GM13977 (cell line): ENCODE data around the gene PLAC8L1.

Experiments used
- DNase-seq: peaks from one replicate; pipeline ENCODE4 v3.0.0; 2012; ENCODE audit warnings: low spot score
- in situ Hi-C: fragments of 300-500 bp; cut with MboI; formaldehyde crosslinking; loops from one replicate; pipeline ENCODE4 v1.12.0; 2022; ENCODE audit warnings: low sequenced_read_pairs, low pct_unique_long_range_greater_than_20kb, mixed read lengths, inconsistent platforms; ENCODE audit not compliant: unreplicated experiment
- TF ChIP-seq, protein P1 (sequence below): IDR thresholded peaks from 2 replicates; pipeline ENCODE4 v1.5.1; 2012; ENCODE audit warnings: mild to moderate bottlenecking, control low read depth; ENCODE audit not compliant: insufficient read depth; ENCODE audit errors: extremely low read depth, missing control alignments

The PLAC8L1 gene

DNA sequence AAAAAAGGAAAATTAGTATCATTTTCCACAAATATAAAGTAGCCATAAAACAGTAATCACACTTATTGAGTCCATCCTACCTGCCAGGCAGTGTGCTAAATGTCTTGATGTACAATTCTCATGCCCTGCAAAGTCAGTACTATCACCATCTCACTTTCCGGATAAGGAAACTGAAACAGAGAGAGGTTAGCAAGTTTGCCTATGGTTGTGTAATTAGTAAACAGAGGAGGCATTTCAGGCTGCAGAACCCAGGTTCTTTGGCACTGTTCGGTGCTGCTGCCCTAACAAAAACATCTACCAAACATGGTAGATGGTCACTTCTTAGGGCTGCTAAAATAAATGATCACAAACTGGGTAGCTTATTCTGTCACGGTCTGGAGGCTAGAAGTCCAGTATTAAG is 22.6 kb downstream of the PLAC8L1 start:
- TF ChIP-seq, protein P1, sequence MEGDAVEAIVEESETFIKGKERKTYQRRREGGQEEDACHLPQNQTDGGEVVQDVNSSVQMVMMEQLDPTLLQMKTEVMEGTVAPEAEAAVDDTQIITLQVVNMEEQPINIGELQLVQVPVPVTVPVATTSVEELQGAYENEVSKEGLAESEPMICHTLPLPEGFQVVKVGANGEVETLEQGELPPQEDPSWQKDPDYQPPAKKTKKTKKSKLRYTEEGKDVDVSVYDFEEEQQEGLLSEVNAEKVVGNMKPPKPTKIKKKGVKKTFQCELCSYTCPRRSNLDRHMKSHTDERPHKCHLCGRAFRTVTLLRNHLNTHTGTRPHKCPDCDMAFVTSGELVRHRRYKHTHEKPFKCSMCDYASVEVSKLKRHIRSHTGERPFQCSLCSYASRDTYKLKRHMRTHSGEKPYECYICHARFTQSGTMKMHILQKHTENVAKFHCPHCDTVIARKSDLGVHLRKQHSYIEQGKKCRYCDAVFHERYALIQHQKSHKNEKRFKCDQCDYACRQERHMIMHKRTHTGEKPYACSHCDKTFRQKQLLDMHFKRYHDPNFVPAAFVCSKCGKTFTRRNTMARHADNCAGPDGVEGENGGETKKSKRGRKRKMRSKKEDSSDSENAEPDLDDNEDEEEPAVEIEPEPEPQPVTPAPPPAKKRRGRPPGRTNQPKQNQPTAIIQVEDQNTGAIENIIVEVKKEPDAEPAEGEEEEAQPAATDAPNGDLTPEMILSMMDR, result no peak
- DNase-seq, result peak; percentile 34
- in situ Hi-C loops, result no loop called here

DNA sequence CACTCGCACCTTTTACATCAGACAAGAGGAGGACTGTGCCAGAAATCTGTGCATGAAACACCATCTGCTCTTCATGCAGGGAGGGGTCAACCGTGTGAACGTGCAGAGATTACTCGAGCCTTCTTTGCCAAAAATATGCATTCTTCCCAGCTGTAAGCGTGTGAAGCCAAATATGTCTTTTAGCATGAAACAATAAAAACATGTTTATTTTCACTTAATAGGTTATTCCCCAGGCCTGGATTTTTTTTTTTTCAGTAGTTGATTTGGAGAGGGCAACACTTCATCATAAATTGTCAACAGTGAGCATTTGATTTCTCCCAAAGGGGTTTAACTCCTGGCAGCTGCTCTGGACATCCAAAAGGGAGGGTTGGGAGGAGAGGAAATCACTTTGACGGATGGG is 23.8 kb downstream of the PLAC8L1 start:
- TF ChIP-seq, protein P1, result no peak
- in situ Hi-C loops, result no loop called here

DNA sequence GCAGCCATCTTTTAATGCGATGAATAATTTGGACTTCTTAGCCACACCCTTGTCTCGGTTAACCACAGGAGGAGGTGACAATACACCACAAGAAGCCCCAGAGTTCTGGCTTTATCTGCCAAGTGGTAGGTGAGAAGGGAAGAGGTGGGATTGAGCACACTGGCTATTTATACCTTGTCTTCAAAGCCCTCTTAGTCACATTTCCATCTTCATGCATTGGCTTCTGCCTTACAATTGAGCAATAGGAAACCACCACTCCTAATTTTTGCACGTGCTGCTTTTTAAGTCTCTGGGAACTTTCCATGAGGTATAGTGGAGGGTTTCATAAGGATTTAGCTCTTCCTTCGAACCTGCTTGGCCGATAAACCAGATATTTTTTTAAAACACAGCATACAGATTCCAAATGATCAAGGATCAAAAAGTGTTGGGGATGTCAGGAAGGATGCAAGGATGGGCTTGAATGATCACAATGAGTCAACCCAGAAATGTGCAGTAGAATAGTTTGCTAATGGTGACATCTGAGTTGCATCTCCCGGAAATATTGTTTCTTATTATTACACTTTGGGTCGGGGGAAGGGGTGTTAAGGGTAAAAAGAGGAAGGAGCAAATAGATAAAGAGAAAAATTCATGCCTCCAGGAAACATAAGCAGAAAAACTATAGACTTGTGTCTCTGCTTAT is 25.5 kb downstream of the PLAC8L1 start:
- in situ Hi-C loops, result no loop called here
- TF ChIP-seq, protein P1, result no peak
- DNase-seq, result no peak

More for the DNA sequence above, 23.8 kb downstream of the PLAC8L1 start:
- no peak for DNase-seq

DNA sequence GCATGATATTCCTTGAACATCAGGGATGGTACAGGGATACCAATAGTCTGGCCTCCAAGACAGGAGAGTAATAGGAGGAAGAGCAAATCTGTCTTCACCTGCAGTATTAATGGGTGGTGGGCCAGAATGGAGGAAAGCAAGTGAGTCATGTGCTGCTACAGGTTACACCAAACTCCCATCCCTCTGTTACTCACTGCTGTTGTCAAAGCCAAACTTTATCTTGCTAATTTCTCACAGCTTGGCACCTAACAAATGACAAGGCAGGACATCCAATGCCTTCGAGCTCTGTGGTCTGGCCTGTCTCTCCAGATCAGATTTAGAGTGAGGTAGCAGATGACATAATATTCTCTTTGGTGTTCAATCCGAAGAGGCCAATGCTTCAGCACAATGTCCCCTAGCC is 26.8 kb downstream of the PLAC8L1 start:
- DNase-seq, result no peak
- TF ChIP-seq, protein P1, result no peak
- in situ Hi-C loops, result no loop called here

DNA sequence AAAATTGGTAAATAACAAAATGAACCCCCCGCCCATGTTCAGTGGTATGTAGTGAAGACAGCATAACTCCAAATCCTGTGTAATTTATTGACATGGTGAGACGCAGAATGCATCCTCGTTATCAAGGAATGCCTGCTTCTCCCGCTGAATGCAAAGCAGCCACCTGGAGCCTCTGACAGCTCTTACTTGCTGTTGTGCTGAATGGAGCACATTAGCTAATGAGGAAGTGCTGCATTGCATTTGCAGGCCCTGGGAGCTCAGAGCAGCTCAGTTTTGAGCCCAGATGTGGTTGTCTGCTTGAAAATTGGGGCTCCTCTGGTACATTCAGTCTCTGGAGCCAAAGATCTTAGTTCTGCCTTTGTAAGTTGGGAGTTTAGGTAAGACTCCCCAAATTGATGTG is 28.9 kb downstream of the PLAC8L1 start:
- no peak for DNase-seq
- in situ Hi-C loops, result no loop called here
- TF ChIP-seq, protein P1, result no peak

DNA sequence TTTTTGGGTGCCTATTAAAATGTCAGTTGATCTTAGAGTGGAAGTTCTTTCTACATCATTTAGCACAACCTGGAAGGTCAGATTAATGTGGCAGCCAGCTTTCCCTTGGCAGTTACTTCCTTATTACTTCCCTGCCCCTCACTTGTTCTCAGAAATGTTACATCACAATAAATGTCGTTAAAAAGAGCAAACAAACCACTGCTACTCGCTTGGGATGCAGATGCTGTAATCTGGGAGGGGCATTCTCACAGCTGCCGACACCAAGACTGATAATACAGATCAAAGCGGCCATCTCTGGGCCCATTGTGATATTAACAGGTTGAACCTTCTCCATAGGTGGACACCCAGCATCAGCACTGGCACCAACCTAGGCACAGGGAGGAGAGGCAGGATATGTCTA is 29.3 kb downstream of the PLAC8L1 start:
- in situ Hi-C loops, result no loop called here
- TF ChIP-seq, protein P1, result no peak
- no peak for DNase-seq

DNA sequence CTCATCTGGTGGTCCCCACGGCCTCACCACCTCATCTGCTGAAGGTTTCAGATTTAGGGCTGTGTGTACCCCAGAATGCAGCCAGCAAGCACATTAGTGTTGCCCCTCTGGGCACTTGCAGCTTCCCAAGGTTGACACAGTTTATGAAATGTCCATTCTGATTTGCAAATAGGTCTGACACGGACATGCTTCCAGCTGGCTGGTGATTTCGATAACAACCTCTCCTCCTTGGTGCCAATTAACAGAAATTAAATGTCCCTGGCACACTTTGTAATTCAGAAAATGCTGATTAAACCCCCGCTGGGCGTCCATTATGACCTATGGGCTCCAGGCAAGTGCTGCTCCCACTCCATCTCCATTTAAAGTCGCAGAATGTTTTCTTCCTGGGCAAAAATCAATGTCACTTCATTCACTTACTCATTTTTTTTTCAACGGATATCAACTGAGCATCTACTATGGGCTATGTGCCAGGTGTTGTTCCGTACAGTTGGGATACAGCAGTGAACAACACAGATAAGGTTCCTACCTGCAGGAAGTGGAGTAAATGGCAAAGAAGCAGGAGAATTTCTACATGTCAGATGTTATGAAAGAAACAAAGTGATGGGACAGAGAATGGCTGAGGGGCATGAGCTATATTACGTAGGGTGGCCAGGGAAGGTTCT is 32.0 kb downstream of the PLAC8L1 start:
- TF ChIP-seq, protein P1, result no peak
- in situ Hi-C loops, result no loop called here
- no peak for DNase-seq
